IPS-20b (cell line): ENCODE results near the gene RPP14.
"Not testable (repeated sequence)": the region's sequence is repeated elsewhere in the genome, so short reads cannot be mapped to it uniquely, and the experiment has no call there.

Experiments
- H3K27ac ChIP-seq: one replicate; pipeline ENCODE4 v1.5.1; 2013; ENCODE audit warnings: low read length
- H3K27me3 ChIP-seq: 2 replicates; pipeline ENCODE4 v1.6.1; 2013; ENCODE audit warnings: mild to moderate bottlenecking, low read length, inconsistent platforms; ENCODE audit not compliant: insufficient read depth
- H3K36me3 ChIP-seq: 2 replicates; pipeline ENCODE4 v1.6.1; 2013; ENCODE audit warnings: low read depth, mild to moderate bottlenecking, inconsistent platforms, low read length, moderate library complexity; ENCODE audit not compliant: insufficient read depth
- H3K4me1 ChIP-seq: 2 replicates; pipeline ENCODE4 v1.6.1; 2013; ENCODE audit warnings: mild to moderate bottlenecking, control low read depth, inconsistent platforms, low read length, moderate library complexity; ENCODE audit not compliant: insufficient read depth
- H3K4me3 ChIP-seq: 2 replicates; pipeline ENCODE4 v1.5.1; 2013; ENCODE audit warnings: mild to moderate bottlenecking, low read length, inconsistent platforms
- H3K9ac ChIP-seq: 2 replicates; pipeline ENCODE4 v1.6.1; 2013; ENCODE audit warnings: low read depth, mild to moderate bottlenecking, inconsistent platforms, low read length, moderate library complexity
- H3K9me3 ChIP-seq: 2 replicates; pipeline ENCODE4 v1.6.1; 2013; ENCODE audit warnings: mild to moderate bottlenecking, low read depth, low read length, inconsistent platforms; ENCODE audit not compliant: insufficient read depth

RPP14 gene

DNA sequence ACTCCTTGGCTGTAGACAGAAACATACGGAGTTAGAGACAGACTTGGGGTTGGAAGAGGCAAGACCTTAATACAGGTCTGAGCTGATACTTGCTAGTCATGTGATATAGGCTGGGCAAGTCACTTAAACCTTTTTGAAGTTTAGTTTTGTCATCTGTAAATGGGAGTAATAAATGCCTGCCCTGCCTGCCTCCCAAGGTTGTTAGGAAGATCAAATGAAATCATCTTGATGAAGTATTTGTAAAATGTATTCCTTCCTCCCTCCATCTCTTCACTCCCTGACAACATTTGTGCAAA lies 29.6 kb downstream of the RPP14 start:
- no peak overlapping the region for H3K4me3 ChIP-seq
- no peaks in the 10 kb centered on the region for H3K9me3 ChIP-seq
- no peak overlapping the region for H3K27ac ChIP-seq
- no peaks in the 10 kb centered on the region for H3K36me3 ChIP-seq
- peaks cover 25% of the 10 kb centered on the region for H3K27me3 ChIP-seq
- no peak overlapping the region for H3K9ac ChIP-seq
- H3K4me1 ChIP-seq, result no peaks in the 10 kb centered on the region; the same call in 1 of the 2 replicates

DNA sequence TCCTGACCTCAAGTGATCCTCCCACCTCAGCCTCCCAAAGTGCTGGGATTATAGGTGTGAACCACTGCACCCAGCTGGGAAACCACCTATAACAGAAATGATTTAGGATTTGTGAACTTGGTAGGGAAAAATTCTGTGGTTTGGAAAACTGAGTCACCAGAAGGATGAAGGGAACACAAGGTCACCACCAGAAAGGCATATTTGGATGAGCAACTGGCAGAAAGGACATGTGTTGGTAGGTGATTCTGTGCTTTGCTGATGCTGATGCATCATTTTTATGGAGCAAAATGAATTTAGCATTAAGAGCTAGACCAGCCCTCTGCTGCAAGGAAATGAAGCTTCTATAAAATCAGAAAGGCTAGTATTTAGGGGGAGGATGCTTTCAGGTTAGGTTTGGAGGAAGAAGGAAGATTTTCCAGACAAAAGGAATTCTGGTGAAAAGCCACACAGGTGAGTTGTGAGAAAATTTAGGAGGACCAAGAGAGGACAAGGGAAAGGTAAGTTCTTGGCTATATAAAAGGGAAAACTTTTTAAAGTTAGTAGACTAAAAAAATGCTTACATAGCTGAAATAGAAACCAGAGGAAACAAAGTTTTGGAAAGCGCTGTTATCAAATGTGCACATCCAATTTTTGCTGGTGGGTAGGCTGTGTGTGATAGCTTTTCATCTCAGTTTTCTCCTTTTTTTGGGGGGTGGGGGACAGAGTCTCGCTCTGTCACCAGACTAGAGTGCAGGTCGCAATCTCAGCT lies 30.3 kb downstream of the RPP14 start:
- H3K27ac ChIP-seq, result no peak overlapping the region
- no peaks in the 10 kb centered on the region for H3K9me3 ChIP-seq
- H3K4me3 ChIP-seq, result no peak overlapping the region
- H3K36me3 ChIP-seq, result no peaks in the 10 kb centered on the region
- H3K9ac ChIP-seq, result no peak overlapping the region
- H3K4me1 ChIP-seq, result no peaks in the 10 kb centered on the region; the same call in 1 of the 2 replicates
- H3K27me3 ChIP-seq, result peaks cover 25% of the 10 kb centered on the region

DNA sequence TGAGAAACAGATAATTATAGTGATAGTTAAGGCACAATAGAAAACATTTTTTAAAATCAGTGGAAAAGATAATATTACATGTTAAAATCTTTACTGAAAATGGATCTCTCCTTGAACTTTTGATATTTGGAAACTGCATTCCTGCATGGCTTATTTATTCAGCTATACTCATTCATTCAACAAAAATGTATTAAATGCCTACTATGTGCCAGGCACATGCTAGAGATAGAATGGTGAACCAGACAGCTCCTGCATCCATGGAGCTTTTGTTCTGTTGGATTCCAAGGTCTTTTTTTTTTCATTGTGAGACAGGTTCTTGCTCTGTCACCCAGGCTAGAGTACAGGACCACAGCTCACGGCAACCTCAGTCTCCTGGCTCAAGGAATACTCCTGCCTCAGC lies 31.1 kb downstream of the RPP14 start:
- H3K4me1 ChIP-seq, result no peaks in the 10 kb centered on the region; the same call in 1 of the 2 replicates
- no peak overlapping the region for H3K4me3 ChIP-seq
- no peak overlapping the region for H3K27ac ChIP-seq
- H3K27me3 ChIP-seq, result peaks cover 17% of the 10 kb centered on the region
- H3K9ac ChIP-seq, result no peak overlapping the region
- H3K9me3 ChIP-seq, result no peaks in the 10 kb centered on the region
- no peaks in the 10 kb centered on the region for H3K36me3 ChIP-seq

DNA sequence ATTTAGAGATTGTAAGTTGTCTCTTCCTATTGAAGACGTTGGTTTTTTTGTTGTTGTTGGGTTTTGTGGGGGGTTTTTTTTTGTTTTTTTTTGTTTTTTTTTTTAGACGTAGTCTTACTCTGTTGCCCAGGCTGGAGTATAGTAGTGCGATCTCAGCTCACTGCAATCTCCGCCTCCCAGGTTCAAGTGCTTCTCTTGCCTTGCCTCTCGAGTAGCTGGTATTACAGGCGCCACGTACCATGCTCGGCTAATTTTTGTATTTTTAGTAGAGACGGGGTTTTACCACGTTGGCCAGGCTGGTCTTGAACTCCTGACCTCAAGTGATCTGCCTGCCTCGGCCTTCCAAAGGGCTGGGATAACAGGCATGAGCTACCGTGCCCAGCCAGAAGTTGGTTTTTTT lies 33.1 kb downstream of the RPP14 start:
- H3K36me3 ChIP-seq, H3K27ac ChIP-seq, H3K4me3 ChIP-seq, H3K4me1 ChIP-seq, H3K27me3 ChIP-seq, H3K9me3 ChIP-seq, H3K9ac ChIP-seq: not testable (repeated sequence)

DNA sequence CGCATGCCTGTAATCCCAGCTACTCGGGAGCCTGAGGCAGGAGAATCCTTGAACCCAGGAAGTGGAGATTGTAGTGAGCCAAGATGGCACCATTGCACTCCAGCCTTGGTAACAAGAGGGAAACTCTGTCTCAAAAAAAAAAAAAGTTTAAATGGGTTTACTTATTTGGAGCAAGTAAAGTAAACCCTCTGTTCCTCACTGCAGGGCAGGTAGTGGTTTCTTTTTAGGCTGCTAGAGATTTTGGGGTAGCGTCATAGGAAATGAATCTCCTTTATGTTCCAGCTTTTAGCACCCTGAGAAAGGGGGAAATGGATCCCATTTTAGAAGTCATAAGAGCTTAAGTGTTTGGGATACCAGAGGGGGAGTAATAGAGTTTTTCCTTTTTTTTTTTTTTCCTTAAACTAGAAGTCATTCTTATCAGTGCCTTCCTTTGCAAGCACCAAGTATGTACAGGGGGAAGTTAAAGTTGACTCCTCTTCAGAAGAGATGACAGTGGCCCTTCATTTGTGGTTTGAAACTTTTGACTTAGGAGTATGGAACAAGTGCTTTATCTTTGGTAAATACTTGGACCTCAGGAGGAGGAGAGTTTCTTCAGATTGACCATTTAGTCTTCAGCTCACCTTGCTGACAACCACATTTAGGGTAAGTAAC lies 34.7 kb downstream of the RPP14 start:
- H3K9me3 ChIP-seq, result no peaks in the 10 kb centered on the region
- no peaks in the 10 kb centered on the region for H3K36me3 ChIP-seq
- H3K27ac ChIP-seq, result no peak overlapping the region
- H3K9ac ChIP-seq, result no peak overlapping the region
- H3K4me3 ChIP-seq, result no peak overlapping the region
- H3K4me1 ChIP-seq, result no peaks in the 10 kb centered on the region
- no peaks in the 10 kb centered on the region for H3K27me3 ChIP-seq

DNA sequence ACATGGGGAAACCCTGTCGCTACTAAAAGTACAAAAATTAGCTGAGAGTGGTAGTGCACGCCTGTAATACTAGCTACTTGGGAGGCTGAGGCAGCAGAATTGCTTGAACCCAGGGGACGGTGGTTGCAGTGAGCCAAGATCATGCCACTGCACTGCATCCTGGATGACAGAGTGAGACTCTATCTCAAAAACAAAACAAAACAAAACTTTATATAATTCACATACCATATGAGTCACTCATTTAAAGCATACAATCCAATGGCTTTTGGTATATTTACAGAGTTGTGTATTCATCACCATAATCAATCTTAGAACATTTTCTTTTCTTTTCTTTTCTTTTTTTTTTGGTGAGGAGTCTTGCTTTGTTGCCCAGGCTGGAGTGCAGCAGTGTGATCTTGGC lies 35.3 kb downstream of the RPP14 start:
- no peaks in the 10 kb centered on the region for H3K4me1 ChIP-seq
- no peak overlapping the region for H3K9ac ChIP-seq
- H3K36me3 ChIP-seq, result no peaks in the 10 kb centered on the region
- H3K9me3 ChIP-seq, result no peaks in the 10 kb centered on the region
- no peaks in the 10 kb centered on the region for H3K27me3 ChIP-seq
- no peak overlapping the region for H3K27ac ChIP-seq
- no peak overlapping the region for H3K4me3 ChIP-seq

DNA sequence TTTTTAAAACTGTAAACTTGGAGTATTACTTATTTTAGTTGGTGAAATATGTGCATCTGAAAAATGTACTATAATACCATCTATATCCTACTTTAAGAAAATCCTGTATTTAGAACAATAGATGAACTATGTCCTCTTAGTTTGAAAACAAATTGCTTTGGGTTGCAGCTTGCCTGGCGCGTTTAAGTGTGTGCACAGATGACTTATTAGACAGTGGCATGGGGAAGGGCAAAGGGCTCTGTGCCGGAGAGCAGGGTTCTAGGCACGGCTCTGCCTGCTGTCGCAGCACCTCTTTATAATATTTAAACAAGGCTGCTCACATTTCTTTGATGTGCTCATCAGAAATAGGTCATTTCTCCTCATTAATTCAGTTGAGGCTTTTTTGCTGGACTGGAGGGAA lies 36.6 kb downstream of the RPP14 start:
- H3K9me3 ChIP-seq, result no peaks in the 10 kb centered on the region
- no peaks in the 10 kb centered on the region for H3K4me1 ChIP-seq
- no peaks in the 10 kb centered on the region for H3K27me3 ChIP-seq
- H3K4me3 ChIP-seq, result no peak overlapping the region
- no peak overlapping the region for H3K9ac ChIP-seq
- H3K36me3 ChIP-seq, result no peaks in the 10 kb centered on the region
- no peak overlapping the region for H3K27ac ChIP-seq

DNA sequence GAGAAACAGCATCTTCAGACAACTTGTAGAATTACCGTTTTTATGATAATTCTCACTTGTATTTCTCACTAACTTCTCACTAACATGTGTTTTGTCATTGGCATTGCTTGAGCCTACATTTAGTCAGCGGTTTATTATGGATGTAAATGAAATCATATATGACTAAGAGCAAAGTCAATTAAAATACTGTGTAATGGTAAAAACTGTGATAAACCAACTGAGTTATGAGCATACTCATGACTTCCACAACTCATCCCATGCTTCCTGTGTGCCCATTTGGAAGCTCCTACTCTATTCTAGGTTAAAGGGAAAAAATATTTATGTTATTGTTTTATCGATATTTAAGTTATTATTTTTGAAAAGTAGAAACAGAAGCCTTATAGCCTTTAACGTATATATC lies 39.4 kb downstream of the RPP14 start:
- Histone ChIP-seq H3K36me3 (no peaks in the 10 kb centered on the region), H3K27ac (no peak overlapping the region), H3K4me1 (no peaks in the 10 kb centered on the region), H3K9ac (no peak overlapping the region), H3K4me3 (no peak overlapping the region), H3K27me3 (no peaks in the 10 kb centered on the region), H3K9me3 (no peaks in the 10 kb centered on the region)

DNA sequence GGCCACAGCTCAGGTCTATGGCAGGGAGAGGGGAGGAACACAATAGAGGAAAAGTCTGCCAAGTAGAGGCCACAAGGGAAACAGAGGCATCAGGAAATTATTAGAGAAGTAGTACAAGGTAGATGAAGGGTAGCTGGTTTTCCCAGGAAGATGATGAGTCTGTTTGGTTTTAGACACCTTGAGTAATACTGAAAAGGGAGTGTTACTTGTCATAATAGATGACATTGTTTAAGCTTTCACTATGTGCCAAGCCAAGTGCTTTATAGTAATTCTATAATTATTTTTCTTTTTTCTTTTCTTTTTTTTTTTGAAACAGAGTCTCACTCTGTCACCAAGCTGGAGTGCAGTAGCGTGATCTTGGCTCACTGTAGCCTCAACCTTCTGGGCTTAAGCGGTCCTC lies 40.3 kb downstream of the RPP14 start:
- Histone ChIP-seq H3K27ac (no peak overlapping the region), H3K27me3 (no peaks in the 10 kb centered on the region), H3K9ac (no peak overlapping the region), H3K36me3 (no peaks in the 10 kb centered on the region), H3K9me3 (no peaks in the 10 kb centered on the region), H3K4me3 (no peak overlapping the region), H3K4me1 (no peaks in the 10 kb centered on the region)

DNA sequence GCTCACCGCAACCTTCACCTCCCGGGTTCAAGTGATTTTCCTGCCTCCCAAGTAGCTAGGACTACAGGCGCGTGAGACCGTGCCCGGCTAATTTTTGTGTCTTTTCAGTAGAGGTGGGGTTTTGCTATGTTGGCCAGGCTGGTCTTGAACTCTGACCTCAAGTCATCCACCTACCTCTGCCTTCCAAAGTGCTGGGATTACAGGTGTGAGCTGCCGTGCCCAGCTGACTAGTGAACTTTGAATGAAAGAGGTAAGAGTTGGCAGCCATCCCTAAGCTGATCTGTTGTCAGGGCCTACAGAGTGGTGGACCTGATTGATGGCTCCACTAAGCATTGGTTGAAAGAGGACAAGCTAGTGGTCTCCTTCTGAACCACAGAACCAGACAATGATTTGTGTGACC lies 41.9 kb downstream of the RPP14 start:
- no peak overlapping the region for H3K9ac ChIP-seq
- H3K36me3 ChIP-seq, result no peaks in the 10 kb centered on the region
- H3K27me3 ChIP-seq, result no peaks in the 10 kb centered on the region
- peaks cover 8% of the 10 kb centered on the region; the same call in 1 of the 2 replicates for H3K4me1 ChIP-seq
- H3K9me3 ChIP-seq, result no peaks in the 10 kb centered on the region
- no peak overlapping the region for H3K4me3 ChIP-seq
- no peak overlapping the region for H3K27ac ChIP-seq

DNA sequence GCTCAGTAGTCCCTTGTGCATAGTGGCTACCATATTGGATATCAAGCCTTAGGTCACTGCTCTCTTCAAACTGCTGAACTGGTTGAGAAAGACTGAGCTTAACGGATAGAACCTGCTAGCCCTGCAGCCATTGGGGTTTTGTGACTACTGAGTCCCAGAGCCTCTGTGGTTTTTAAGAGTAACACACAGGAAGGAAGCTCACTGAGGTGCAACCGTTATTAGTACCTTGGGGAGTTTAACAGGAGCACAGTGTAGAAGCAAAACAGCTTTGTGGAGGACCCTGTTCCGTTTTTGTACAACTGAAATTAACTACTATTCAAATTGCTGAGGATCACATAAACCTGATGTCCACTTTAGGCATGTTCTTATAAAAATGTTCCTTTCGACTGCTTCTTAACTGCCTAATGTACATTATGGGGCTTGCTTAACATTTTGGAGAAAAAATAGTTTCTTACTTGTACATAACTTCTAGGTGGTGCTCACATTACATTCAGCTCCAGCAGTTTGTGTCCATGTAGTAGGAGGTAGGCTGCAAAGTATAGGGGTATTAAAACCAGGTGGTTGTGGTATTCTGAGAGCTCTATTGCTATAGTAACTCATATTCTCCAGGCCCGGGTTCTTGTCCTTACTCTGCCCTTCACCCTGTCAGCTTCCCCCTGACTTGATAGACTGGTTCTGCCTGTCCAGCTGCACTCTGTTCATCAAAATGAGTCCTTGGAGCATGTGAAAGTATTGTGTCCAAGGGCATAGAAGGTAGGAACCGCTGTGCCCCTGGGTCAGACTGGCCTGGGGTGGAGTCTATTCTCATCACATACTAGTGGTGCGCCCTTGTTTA lies 44.0 kb downstream of the RPP14 start:
- peaks cover 8% of the 10 kb centered on the region; the same call in 1 of the 2 replicates for H3K4me1 ChIP-seq
- no peaks in the 10 kb centered on the region for H3K36me3 ChIP-seq
- no peak overlapping the region for H3K9ac ChIP-seq

DNA sequence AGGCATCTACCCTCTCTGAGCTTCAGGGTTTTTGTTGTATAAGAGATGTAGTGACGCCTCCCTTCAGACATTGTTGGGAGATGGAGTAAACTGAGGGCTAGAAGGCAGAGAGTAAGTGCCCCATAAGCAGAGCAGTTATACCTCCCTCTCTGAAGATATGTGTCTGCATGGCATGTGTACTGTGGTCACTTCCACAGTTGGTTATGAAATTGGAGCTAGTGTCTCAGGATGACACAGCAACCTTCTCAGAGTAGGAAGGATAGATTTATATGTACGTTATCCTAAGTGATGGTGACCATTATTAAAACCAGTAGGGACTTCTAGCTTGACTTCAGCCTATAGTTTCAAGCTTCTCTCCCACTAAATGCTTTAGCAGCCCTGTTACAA lies 44.6 kb downstream of the RPP14 start:
- no peaks in the 10 kb centered on the region for H3K36me3 ChIP-seq
- H3K4me3 ChIP-seq, result no peak overlapping the region
- H3K9ac ChIP-seq, result no peak overlapping the region
- H3K27me3 ChIP-seq, result no peaks in the 10 kb centered on the region
- H3K27ac ChIP-seq, result no peak overlapping the region
- peaks cover 8% of the 10 kb centered on the region; the same call in 1 of the 2 replicates for H3K4me1 ChIP-seq
- no peaks in the 10 kb centered on the region for H3K9me3 ChIP-seq

More for the DNA sequence above, 44.0 kb downstream of the RPP14 start:
- Histone ChIP-seq H3K4me3 (no peak overlapping the region), H3K9me3 (no peaks in the 10 kb centered on the region), H3K27me3 (no peaks in the 10 kb centered on the region), H3K27ac (no peak overlapping the region)
